ENCODE results near the gene ALKBH3. TPM values are rescaled to one million over a fixed set of nuclear protein-coding genes. Genes with fewer than 3 reads are reported as not detected.

ALKBH3 gene
- total and polyA plus RNA-seq, 2 donors (not counting 3 experiments of a cell fraction or from before 2014, with no cell fraction given), result 28.0 to 34.7 TPM

DNA sequence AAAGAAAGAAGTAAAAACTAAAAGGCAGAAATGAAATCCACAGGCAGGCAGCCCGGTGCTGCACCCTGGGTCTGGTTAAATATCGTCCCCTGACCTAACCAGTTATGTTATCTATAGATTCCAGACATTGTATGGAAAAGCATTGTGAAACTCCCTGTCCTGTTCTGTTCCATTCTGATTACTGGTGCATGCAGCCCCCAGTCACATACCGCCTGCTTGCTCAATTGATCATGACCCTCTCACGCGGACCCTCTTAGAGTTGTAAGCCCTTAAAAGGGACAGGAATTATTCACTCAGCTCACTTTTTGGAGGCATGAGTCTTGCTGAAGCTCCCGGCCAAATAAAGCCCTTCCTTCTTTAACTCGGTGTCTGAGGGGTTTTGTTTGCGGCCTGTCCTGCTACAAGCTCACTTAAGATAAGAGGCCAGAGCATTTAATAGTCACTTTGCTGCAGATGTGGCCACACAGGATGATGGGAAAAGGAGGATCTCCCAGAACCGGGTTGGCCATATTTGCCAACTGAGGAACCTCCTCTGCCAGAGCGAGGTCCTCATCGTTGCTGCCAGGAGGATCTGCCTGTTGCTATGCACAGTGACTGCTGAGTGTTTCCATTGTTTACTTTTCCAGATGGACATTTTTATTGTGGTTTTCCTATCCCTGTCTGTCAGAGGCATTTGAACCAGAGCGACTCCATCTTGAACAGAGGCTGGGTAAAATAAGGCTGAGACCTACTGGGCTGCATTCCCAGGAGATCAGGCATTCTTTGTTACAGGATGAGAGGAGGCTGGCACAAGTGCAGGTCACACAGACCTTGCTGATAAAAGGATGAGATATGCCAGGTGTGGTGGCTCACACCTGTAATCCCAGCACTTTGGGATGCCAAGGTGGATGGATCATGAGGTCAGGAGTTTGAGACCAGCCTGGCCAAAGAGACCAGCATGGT, 72.0 kb downstream of the ALKBH3 start:
- H3K9ac ChIP-seq (replicated peaks; ENCODE audit: extremely low read depth, insufficient read depth, low read length), result no peak overlapping the region
- TF ChIP-seq MYC (IDR thresholded peaks at IDR 0.05; ENCODE audit: low read depth, low read length) (no peak), EZH2 (IDR thresholded peaks at IDR 0.05; ENCODE audit: borderline replicate concordance, low read depth, low read length, severe bottlenecking) (no peak), POLR2A (IDR thresholded peaks at IDR 0.05; ENCODE audit: low read depth, low read length) (no peak)
- H3K27me3 ChIP-seq (ENCODE audit: control insufficient read depth in 2 of 2, insufficient read depth in 2 of 2, low read length in 2 of 2), result peaks cover 16% of the 10 kb centered on the region in 2 experiments
- H3K4me3 ChIP-seq (replicated peaks in 1 of 3; ENCODE audit: insufficient read depth in 1 of 3, low read depth in 1 of 3, low read length in 3 of 3), result no peak overlapping the region
- dilution Hi-C loops (cut with MboI; ENCODE audit: extremely low pct_ligation_motif_present, low sequenced_read_pairs) (no loop called here), intact Hi-C loops (cut with micrococcal nuclease) (no loop called here)
- ChIA-PET POLR2A (no interaction called here), CTCF (interaction anchor here (0.9 to 15.5 kb wide), 2 partner anchors 10 to 63 kb away, joined by 3 to 352 read pairs; partner anchors contain the start of gene C11orf96)
- no peaks in the 10 kb centered on the region for H3K9me1 ChIP-seq (replicated peaks; ENCODE audit: control insufficient read depth, extremely low read depth, insufficient read depth, low read length)
- no peaks in the 10 kb centered on the region for H3K36me3 ChIP-seq (ENCODE audit: control insufficient read depth in 2 of 2, extremely low read depth in 1 of 2, insufficient read depth in 2 of 2, low read length in 2 of 2)
- FAIRE-seq (no peak), DNase-seq (ENCODE audit: low read depth, low spot score) (no peak)
- no peaks in the 10 kb centered on the region for H3K9me3 ChIP-seq (replicated peaks; ENCODE audit: control insufficient read depth, insufficient read depth, low read length)
- H4K20me1 ChIP-seq (replicated peaks; ENCODE audit: control insufficient read depth, extremely low read depth, insufficient read depth, low read length), result no peaks in the 10 kb centered on the region
- no peak overlapping the region for H3K4me2 ChIP-seq (ENCODE audit: insufficient read depth, low read length)
- H3K27ac ChIP-seq (ENCODE audit: insufficient read depth, low read depth, low read length), result no peak overlapping the region
- no peak overlapping the region for H2AFZ ChIP-seq (ENCODE audit: low read depth, low read length)
- BruUV-seq (replicated peaks), result no TSS peak
- no peaks in the 10 kb centered on the region for H3K4me1 ChIP-seq (ENCODE audit: control insufficient read depth, extremely low read depth, insufficient read depth, low read length)
- no peaks in the 10 kb centered on the region for H3K79me2 ChIP-seq (ENCODE audit: control insufficient read depth, insufficient read depth, low read length)

DNA sequence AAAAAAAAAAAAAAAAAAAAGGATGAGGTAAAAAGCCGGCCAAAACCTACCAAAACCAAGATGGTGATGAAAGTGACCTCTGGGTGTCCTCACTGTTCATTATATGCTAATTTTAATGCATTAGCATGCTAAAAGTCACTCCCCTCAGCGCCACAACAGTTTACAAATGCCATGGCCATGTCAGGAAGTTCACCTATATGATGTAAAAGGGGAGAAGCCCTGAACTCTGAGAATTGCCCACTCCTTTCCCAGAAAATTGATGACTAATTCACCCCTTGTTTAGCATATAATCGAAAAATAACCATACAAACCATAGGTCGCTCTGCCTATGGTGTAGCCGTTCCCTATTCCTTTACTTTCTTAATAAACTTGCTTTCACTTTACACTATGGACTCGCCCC, 72.9 kb downstream of the ALKBH3 start:
- Histone ChIP-seq H3K79me2 (ENCODE audit: control insufficient read depth, insufficient read depth, low read length) (no peaks in the 10 kb centered on the region), H3K4me1 (ENCODE audit: control insufficient read depth, extremely low read depth, insufficient read depth, low read length) (no peaks in the 10 kb centered on the region), H4K20me1 (replicated peaks; ENCODE audit: control insufficient read depth, extremely low read depth, insufficient read depth, low read length) (no peaks in the 10 kb centered on the region), H2AFZ (ENCODE audit: low read depth, low read length) (no peak overlapping the region), H3K9me1 (replicated peaks; ENCODE audit: control insufficient read depth, extremely low read depth, insufficient read depth, low read length) (no peaks in the 10 kb centered on the region), H3K9ac (replicated peaks; ENCODE audit: extremely low read depth, insufficient read depth, low read length) (no peak overlapping the region), H3K27me3 (ENCODE audit: control insufficient read depth in 2 of 2, insufficient read depth in 2 of 2, low read length in 2 of 2) (peaks cover 12 to 16% of the 10 kb centered on the region in 2 experiments), H3K27ac (ENCODE audit: insufficient read depth, low read depth, low read length) (no peak overlapping the region), H3K4me2 (ENCODE audit: insufficient read depth, low read length) (no peak overlapping the region), H3K9me3 (replicated peaks; ENCODE audit: control insufficient read depth, insufficient read depth, low read length) (no peaks in the 10 kb centered on the region), H3K4me3 (replicated peaks in 1 of 3; ENCODE audit: insufficient read depth in 1 of 3, low read depth in 1 of 3, low read length in 3 of 3) (no peak overlapping the region), H3K36me3 (ENCODE audit: control insufficient read depth in 2 of 2, extremely low read depth in 1 of 2, insufficient read depth in 2 of 2, low read length in 2 of 2) (no peaks in the 10 kb centered on the region)
- DNase-seq (ENCODE audit: low read depth, low spot score) (no peak), FAIRE-seq (no peak)
- no TSS peak for BruUV-seq (replicated peaks)
- dilution Hi-C loops (cut with MboI; ENCODE audit: extremely low pct_ligation_motif_present, low sequenced_read_pairs) (no loop called here), intact Hi-C loops (cut with micrococcal nuclease) (no loop called here)
- TF ChIP-seq JUN (IDR thresholded peaks at IDR 0.05; ENCODE audit: borderline replicate concordance, insufficient read depth, insufficient read length, low read depth) (no peak), EZH2 (IDR thresholded peaks at IDR 0.05; ENCODE audit: borderline replicate concordance, low read depth, low read length, severe bottlenecking) (no peak)
- TF ChIP-seq, protein P1, sequence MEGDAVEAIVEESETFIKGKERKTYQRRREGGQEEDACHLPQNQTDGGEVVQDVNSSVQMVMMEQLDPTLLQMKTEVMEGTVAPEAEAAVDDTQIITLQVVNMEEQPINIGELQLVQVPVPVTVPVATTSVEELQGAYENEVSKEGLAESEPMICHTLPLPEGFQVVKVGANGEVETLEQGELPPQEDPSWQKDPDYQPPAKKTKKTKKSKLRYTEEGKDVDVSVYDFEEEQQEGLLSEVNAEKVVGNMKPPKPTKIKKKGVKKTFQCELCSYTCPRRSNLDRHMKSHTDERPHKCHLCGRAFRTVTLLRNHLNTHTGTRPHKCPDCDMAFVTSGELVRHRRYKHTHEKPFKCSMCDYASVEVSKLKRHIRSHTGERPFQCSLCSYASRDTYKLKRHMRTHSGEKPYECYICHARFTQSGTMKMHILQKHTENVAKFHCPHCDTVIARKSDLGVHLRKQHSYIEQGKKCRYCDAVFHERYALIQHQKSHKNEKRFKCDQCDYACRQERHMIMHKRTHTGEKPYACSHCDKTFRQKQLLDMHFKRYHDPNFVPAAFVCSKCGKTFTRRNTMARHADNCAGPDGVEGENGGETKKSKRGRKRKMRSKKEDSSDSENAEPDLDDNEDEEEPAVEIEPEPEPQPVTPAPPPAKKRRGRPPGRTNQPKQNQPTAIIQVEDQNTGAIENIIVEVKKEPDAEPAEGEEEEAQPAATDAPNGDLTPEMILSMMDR (IDR thresholded peaks at IDR 0.05; ENCODE audit: extremely low read depth in 1 of 2, insufficient read depth in 1 of 2, low read depth in 1 of 2, low read length in 2 of 2), result no peak
- ChIA-PET CTCF (no interaction called here), POLR2A (no interaction called here)

All from endothelial cell of umbilical vein (primary cell).